Activated naive CD4-positive, alpha-beta T cell (primary cell): ENCODE results near the gene SLC27A4.
A peak's percentile ranks its signal among the peaks of the same experiment; 100 is the strongest.

Experiments used
- DNase-seq, 4 experiments: peaks; one replicate each; lab custom pipeline; 2025; lab: John Stamatoyannopoulos, UW

Gene SLC27A4

GRCh38 chr9:128339761-128340690, at the start of gene SLC27A4:
TSS of gene SLC27A4 (plus strand) at chr9:128340527. CDS start at chr9:128343133, 2,606 bp downstream.
- peak; percentile 24 to 75 (median 54) for DNase-seq

- no peak for DNase-seq
These were observed 48.3 kb upstream of the SLC27A4 start for GRCh38 chr9:128292009-128292408.

GRCh38 chr9:128293091-128293490, 47.2 kb upstream of the SLC27A4 start:
- no peak for DNase-seq

- no peak for DNase-seq
These were observed 46.2 kb upstream of the SLC27A4 start for GRCh38 chr9:128294142-128294541.

GRCh38 chr9:128296340-128297220, 43.7 kb upstream of the SLC27A4 start:
- no peak for DNase-seq

GRCh38 chr9:128297221-128297773, 43.0 kb upstream of the SLC27A4 start:
- no peak for DNase-seq

GRCh38 chr9:128298535-128299482, 41.5 kb upstream of the SLC27A4 start:
- DNase-seq, result no peak

GRCh38 chr9:128304136-128304970, 36.0 kb upstream of the SLC27A4 start:
- DNase-seq, result no peak

GRCh38 chr9:128304971-128305288, 35.4 kb upstream of the SLC27A4 start:
- DNase-seq, result no peak

GRCh38 chr9:128309551-128309950, 30.8 kb upstream of the SLC27A4 start:
- DNase-seq, result no peak

- no peak for DNase-seq
These were observed 29.9 kb upstream of the SLC27A4 start for GRCh38 chr9:128310461-128310860.

- DNase-seq, result no peak
These were observed 25.6 kb upstream of the SLC27A4 start for GRCh38 chr9:128314697-128315096.

GRCh38 chr9:128316421-128316820, 23.9 kb upstream of the SLC27A4 start:
- no peak for DNase-seq

- DNase-seq, result no peak
These were observed 22.7 kb upstream of the SLC27A4 start for GRCh38 chr9:128317629-128318028.

GRCh38 chr9:128321343-128321742, 19.0 kb upstream of the SLC27A4 start:
- DNase-seq, result no peak

GRCh38 chr9:128321879-128322403, 18.4 kb upstream of the SLC27A4 start:
- no peak for DNase-seq

GRCh38 chr9:128322404-128323211, 17.7 kb upstream of the SLC27A4 start, which contains the start of the genes COQ4 and TRUB2:
TSS of gene COQ4 (plus strand) at chr9:128322839. CDS start at chr9:128322859, 20 bp downstream.
TSS of gene TRUB2 (minus strand) at chr9:128322447. CDS start at chr9:128322408, 39 bp downstream.
- peak; percentile 80 to 91 (median 88) for DNase-seq

- DNase-seq, result no peak
These were observed 17.1 kb upstream of the SLC27A4 start for GRCh38 chr9:128323212-128323730.

GRCh38 chr9:128323791-128324190, 16.5 kb upstream of the SLC27A4 start:
- no peak for DNase-seq
